IMR-90 (cell line): ENCODE data around the gene CCSER1. TPM values are rescaled to one million over a fixed set of nuclear protein-coding genes. Genes with fewer than 3 reads are reported as not detected.

ENCODE experiments used
- ATAC-seq: fragments of 200-7000 bp; cut with Tn5 transposase; 2 replicates; pipeline ENCODE4 v1.9.1; 2020; ENCODE audit warnings: low read depth, mild to moderate bottlenecking, moderate library complexity
- BruUV-seq: library from RNA; stranded (reverse); fragments of 400-500 nt; replicated peaks from 2 replicates; lab custom pipeline; 2021; lab: Mats Ljungman, UMichigan
- CTCF ChIA-PET: fragments of 300-600 bp; formaldehyde crosslinking; extraction: SDS; loops from one replicate; lab custom pipeline; 2021; ENCODE audit warnings: antibody characterized with exemption; lab: Yijun Ruan, JAX
- POLR2A ChIA-PET: fragments of 300-600 bp; sonication (Branson Sonifier 250); formaldehyde crosslinking; loops from one replicate; lab custom pipeline; 2022; ENCODE audit warnings: antibody characterized with exemption; ENCODE audit not compliant: unreplicated experiment; lab: Charles Lee
- DNase-seq: peaks from one replicate; pipeline ENCODE4 v3.0.0; 2013
- H2AFZ ChIP-seq: replicated peaks from 2 replicates; pipeline ENCODE3; 2013; ENCODE audit warnings: low read length, mild to moderate bottlenecking; ENCODE audit not compliant: poor library complexity
- H2AK5ac ChIP-seq: 2 replicates; pipeline ENCODE4 v1.6.1; 2013; ENCODE audit warnings: low read depth, low read length, inconsistent platforms
- H2AK9ac ChIP-seq: replicated peaks from 2 replicates; pipeline ENCODE3; 2013; ENCODE audit warnings: mild to moderate bottlenecking, low read depth, low read length, moderate library complexity; ENCODE audit not compliant: poor library complexity
- H2BK120ac ChIP-seq: 2 replicates; pipeline ENCODE4 v1.6.1; 2013; ENCODE audit warnings: low read depth, low read length, inconsistent platforms
- H2BK15ac ChIP-seq: 3 replicates; pipeline ENCODE4 v1.6.1; 2013; ENCODE audit warnings: low read depth, low read length, inconsistent platforms
- H2BK20ac ChIP-seq: 2 replicates; pipeline ENCODE4 v1.6.1; 2013; ENCODE audit warnings: low read depth, mild to moderate bottlenecking, inconsistent platforms, low read length, moderate library complexity
- H2BK5ac ChIP-seq: 2 replicates; pipeline ENCODE4 v1.6.1; 2013; ENCODE audit warnings: mild to moderate bottlenecking, low read depth, low read length, inconsistent platforms; ENCODE audit not compliant: poor library complexity, severe bottlenecking
- H3K14ac ChIP-seq: replicated peaks from 2 replicates; pipeline ENCODE4 v1.6.1; 2013; ENCODE audit warnings: low read depth, low read length, inconsistent platforms
- H3K18ac ChIP-seq: 2 replicates; pipeline ENCODE4 v1.6.1; 2013; ENCODE audit warnings: low read depth, low read length, control low read depth
- H3K23ac ChIP-seq: 2 replicates; pipeline ENCODE4 v1.6.1; 2013; ENCODE audit warnings: low read depth, low read length, inconsistent platforms
- H3K27ac ChIP-seq: 2 replicates; pipeline ENCODE4 v1.5.1; 2013; ENCODE audit warnings: mild to moderate bottlenecking, control low read depth, low read length; ENCODE audit not compliant: insufficient read depth
- H3K27me3 ChIP-seq: 2 replicates; pipeline ENCODE4 v1.6.1; 2013; ENCODE audit warnings: low read length; ENCODE audit not compliant: control insufficient read depth, insufficient read depth
- H3K36me3 ChIP-seq: 2 replicates; pipeline ENCODE4 v1.6.1; 2013; ENCODE audit warnings: low read length, mixed read lengths; ENCODE audit not compliant: control insufficient read depth, insufficient read depth
- H3K4ac ChIP-seq: 2 replicates; pipeline ENCODE4 v1.6.1; 2013; ENCODE audit warnings: low read depth, low read length, inconsistent platforms
- H3K4me1 ChIP-seq: 2 replicates; pipeline ENCODE4 v1.6.1; 2013; ENCODE audit warnings: low read length, mixed read lengths; ENCODE audit not compliant: control insufficient read depth, insufficient read depth
- H3K4me2 ChIP-seq: 2 replicates; pipeline ENCODE4 v1.6.1; 2013; ENCODE audit warnings: low read depth, mild to moderate bottlenecking, control low read depth, low read length, moderate library complexity
- H3K4me3 ChIP-seq: 2 replicates; pipeline ENCODE4 v1.5.1; 2013; ENCODE audit warnings: low read depth, mild to moderate bottlenecking, control low read depth, low read length, moderate library complexity; ENCODE audit not compliant: insufficient read depth
- H3K56ac ChIP-seq: 2 replicates; pipeline ENCODE4 v1.6.1; 2013; ENCODE audit warnings: low read length, inconsistent platforms; ENCODE audit not compliant: insufficient read depth; ENCODE audit errors: extremely low read depth
- H3K79me1 ChIP-seq, 2 experiments: 2 replicates each; pipeline ENCODE4 v1.6.1; 2013; ENCODE audit warnings: low read length in 2 of 2, inconsistent platforms in 1 of 2, low read depth in 1 of 2
- H3K9ac ChIP-seq: 2 replicates; pipeline ENCODE4 v1.6.1; 2013; ENCODE audit warnings: low read depth, low read length, control low read depth
- H3K9me1 ChIP-seq: 2 replicates; pipeline ENCODE4 v1.6.1; 2013; ENCODE audit warnings: low read length, inconsistent platforms; ENCODE audit not compliant: insufficient read depth
- H3K9me3 ChIP-seq: 2 replicates; pipeline ENCODE4 v1.6.1; 2013; ENCODE audit warnings: low read length; ENCODE audit not compliant: control insufficient read depth, insufficient read depth
- H4K20me1 ChIP-seq: 2 replicates; pipeline ENCODE4 v1.6.1; 2013; ENCODE audit warnings: low read length, inconsistent platforms; ENCODE audit not compliant: insufficient read depth
- H4K5ac ChIP-seq: 2 replicates; pipeline ENCODE4 v1.6.1; 2013; ENCODE audit warnings: mild to moderate bottlenecking, low read depth, low read length, control low read depth
- H4K8ac ChIP-seq, 2 experiments: 2 replicates each; pipeline ENCODE4 v1.6.1; 2013; ENCODE audit warnings: low read depth in 2 of 2, low read length in 2 of 2, control low read depth in 1 of 2, inconsistent platforms in 1 of 2
- H4K91ac ChIP-seq: 2 replicates; pipeline ENCODE4 v1.6.1; 2013; ENCODE audit warnings: low read depth, low read length, inconsistent platforms; ENCODE audit not compliant: insufficient read depth
- BHLHE40 ChIP-seq: fragments of 150-350 bp; IDR thresholded peaks from 2 replicates; pipeline ENCODE4 v1.6.1; 2016; ENCODE audit warnings: mild to moderate bottlenecking, low read depth, low read length
- CEBPB ChIP-seq: IDR thresholded peaks from 2 replicates; pipeline ENCODE4 v1.6.1; 2012; ENCODE audit warnings: low read depth, low read length, improper control_type of control experiment
- CHD1 ChIP-seq: IDR thresholded peaks from 2 replicates; pipeline ENCODE4 v1.6.1; 2012; ENCODE audit warnings: low read depth, low read length, improper control_type of control experiment
- CTCF ChIP-seq: conservative IDR thresholded peaks from 2 replicates; pipeline ENCODE4 v1.5.1; 2012; ENCODE audit warnings: mild to moderate bottlenecking, low read depth, low read length, improper control_type of control experiment
- FOS ChIP-seq: fragments of 150-350 bp; IDR thresholded peaks from 2 replicates; pipeline ENCODE4 v1.6.1; 2016; ENCODE audit warnings: low read depth, low read length
- MAFK ChIP-seq: IDR thresholded peaks from 2 replicates; pipeline ENCODE4 v1.6.1; 2012; ENCODE audit warnings: low read depth, low read length, improper control_type of control experiment
- MAZ ChIP-seq: IDR thresholded peaks from 2 replicates; pipeline ENCODE4 v1.6.1; 2012; ENCODE audit warnings: low read depth, mild to moderate bottlenecking, low read length, improper control_type of control experiment, moderate library complexity, borderline replicate concordance
- MXI1 ChIP-seq: IDR thresholded peaks from 2 replicates; pipeline ENCODE4 v1.6.1; 2012; ENCODE audit warnings: low read depth, mild to moderate bottlenecking, low read length, moderate library complexity, borderline replicate concordance
- NFE2L2 ChIP-seq: fragments of 150-350 bp; IDR thresholded peaks from 2 replicates; pipeline ENCODE4 v1.6.1; 2016; ENCODE audit warnings: low read depth, mild to moderate bottlenecking, low read length
- POLR2A ChIP-seq: IDR thresholded peaks from 2 replicates; pipeline ENCODE4 v1.6.1; 2012; ENCODE audit warnings: mild to moderate bottlenecking, low read depth, low read length
- RAD21 ChIP-seq: IDR thresholded peaks from 2 replicates; pipeline ENCODE4 v1.6.1; 2012; ENCODE audit warnings: low read length, improper control_type of control experiment
- RCOR1 ChIP-seq: IDR thresholded peaks from 2 replicates; pipeline ENCODE4 v1.6.1; 2012; ENCODE audit warnings: mild to moderate bottlenecking, low read length, improper control_type of control experiment; ENCODE audit not compliant: insufficient replicate concordance
- RFX5 ChIP-seq: IDR thresholded peaks from 2 replicates; pipeline ENCODE4 v1.8.0; 2012; ENCODE audit warnings: low read depth, mild to moderate bottlenecking, low read length, moderate library complexity
- SMC3 ChIP-seq: fragments of 150-350 bp; IDR thresholded peaks from 2 replicates; pipeline ENCODE4 v1.6.1; 2016; ENCODE audit warnings: low read depth, mild to moderate bottlenecking, antibody characterized with exemption, low read length, moderate library complexity
- USF2 ChIP-seq: fragments of 150-350 bp; IDR thresholded peaks from 2 replicates; pipeline ENCODE4 v1.6.1; 2017; ENCODE audit warnings: mild to moderate bottlenecking, antibody characterized with exemption, low read length, low read depth
- WGBS, 2 experiments: methylation state at CpG; one replicate each; pipeline versions ENCODE4 v1.1.5 to v1.1.7; 2013; ENCODE audit warnings: missing lambda C conversion rate in 2 of 2; ENCODE audit not compliant: insufficient read length in 1 of 2; ENCODE audit errors: extremely low coverage in 2 of 2; 5-methylcytosine and 5-hydroxymethylcytosine counted together
- dilution Hi-C: fragments of 300-500 bp; cut with HindIII; formaldehyde crosslinking; loops from one replicate; pipeline ENCODE4 v1.14.3; 2018; ENCODE audit warnings: low sequenced_read_pairs; ENCODE audit not compliant: unreplicated experiment
- in situ Hi-C: fragments of 300-500 bp; cut with MboI; formaldehyde crosslinking; loops from 3 replicates; pipeline ENCODE4 v1.14.3; 2019; ENCODE audit warnings: low sequenced_read_pairs, inconsistent platforms, mixed read lengths
- intact Hi-C: fragments of 100-400 bp; cut with micrococcal nuclease; formaldehyde crosslinking; loops from 2 replicates; pipeline ENCODE4 v1.10.0; 2022
- polyA plus RNA-seq, 3 experiments: library from polyadenylated mRNA; depleted of rRNA; stranded (reverse); fragments of >200 nt; gene quantifications; 2 replicates each; pipeline ENCODE4 v1.2.3, GENCODE V29; 2012; ENCODE audit warnings: low replicate concordance in 1 of 3
- total RNA-seq: library from RNA; depleted of rRNA; stranded (reverse); fragments of >200 nt; gene quantifications from 2 replicates; pipeline ENCODE4 v1.2.3, GENCODE V29; 2012
- TF ChIP-seq, protein P1 (sequence below): fragments of 150-350 bp; IDR thresholded peaks from 2 replicates; pipeline ENCODE4 v1.6.1; 2016; ENCODE audit warnings: low read depth, mild to moderate bottlenecking, low read length, moderate library complexity, borderline replicate concordance

The CCSER1 gene
- total and polyA plus RNA-seq, 2 of the 4 experiments (the other 2 are of a cell fraction) = not detected

DNA sequence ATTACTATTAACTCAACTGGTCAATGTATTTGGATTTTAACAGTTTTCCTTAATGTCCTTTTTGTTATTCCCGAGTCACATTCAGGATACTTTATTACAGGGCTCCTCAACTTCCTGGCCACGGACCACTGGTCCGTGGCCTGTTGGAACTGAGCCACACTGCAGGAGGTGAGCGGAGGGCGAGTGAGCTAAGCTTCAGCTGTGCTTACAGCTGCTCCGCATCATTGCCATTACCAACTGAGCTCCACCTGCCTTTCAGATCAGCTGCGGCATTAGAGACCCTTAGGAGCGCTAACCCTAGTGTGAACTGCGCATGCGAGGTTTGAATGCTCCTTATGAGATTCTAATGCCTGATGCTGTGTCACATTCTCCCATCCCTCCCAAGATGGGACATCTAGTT, 591.7 kb downstream of the CCSER1 start:
- H3K79me1 ChIP-seq = no peaks in the 10 kb centered on the region
- no peak overlapping the region for H2BK5ac ChIP-seq
- no peak overlapping the region for H2BK120ac ChIP-seq
- BruUV-seq = no TSS peak
- no peaks in the 10 kb centered on the region for H3K36me3 ChIP-seq
- H3K9me1 ChIP-seq = no peaks in the 10 kb centered on the region
- no CpG with 5 or more reads among the region's 10 CpGs for WGBS, 2 experiments
- dilution Hi-C loops (no loop called here), intact Hi-C loops (no loop called here), in situ Hi-C loops (no loop called here)
- no peak overlapping the region for H4K8ac ChIP-seq
- no peak for TF ChIP-seq MAFK
- TF ChIP-seq NFE2L2 = no peak
- TF ChIP-seq BHLHE40 = no peak
- no peak for TF ChIP-seq SMC3
- TF ChIP-seq CEBPB = no peak
- TF ChIP-seq RAD21 = no peak
- no peak for TF ChIP-seq POLR2A
- TF ChIP-seq RFX5 = no peak
- TF ChIP-seq FOS = no peak
- no peak for TF ChIP-seq CTCF
- no peak for TF ChIP-seq MXI1
- TF ChIP-seq CHD1 = no peak
- TF ChIP-seq RCOR1 = no peak
- no peak for TF ChIP-seq MAZ
- TF ChIP-seq, protein P1, sequence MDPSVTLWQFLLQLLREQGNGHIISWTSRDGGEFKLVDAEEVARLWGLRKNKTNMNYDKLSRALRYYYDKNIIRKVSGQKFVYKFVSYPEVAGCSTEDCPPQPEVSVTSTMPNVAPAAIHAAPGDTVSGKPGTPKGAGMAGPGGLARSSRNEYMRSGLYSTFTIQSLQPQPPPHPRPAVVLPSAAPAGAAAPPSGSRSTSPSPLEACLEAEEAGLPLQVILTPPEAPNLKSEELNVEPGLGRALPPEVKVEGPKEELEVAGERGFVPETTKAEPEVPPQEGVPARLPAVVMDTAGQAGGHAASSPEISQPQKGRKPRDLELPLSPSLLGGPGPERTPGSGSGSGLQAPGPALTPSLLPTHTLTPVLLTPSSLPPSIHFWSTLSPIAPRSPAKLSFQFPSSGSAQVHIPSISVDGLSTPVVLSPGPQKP = no peak
- no peak for TF ChIP-seq USF2
- H3K9me3 ChIP-seq = no peaks in the 10 kb centered on the region
- H3K9ac ChIP-seq = no peak overlapping the region
- CTCF ChIA-PET = no interaction called here
- H2AK5ac ChIP-seq = no peak overlapping the region
- DNase-seq (no peak), ATAC-seq (no peak)
- no peaks in the 10 kb centered on the region for H3K27me3 ChIP-seq
- no peak overlapping the region for H2AK9ac ChIP-seq
- H3K23ac ChIP-seq = no peak overlapping the region
- H3K4me3 ChIP-seq = no peak overlapping the region
- H3K4me1 ChIP-seq = no peaks in the 10 kb centered on the region
- H2AFZ ChIP-seq = no peak overlapping the region
- H3K56ac ChIP-seq = no peak overlapping the region
- no peak overlapping the region for H2BK15ac ChIP-seq
- H3K4ac ChIP-seq = no peak overlapping the region
- no peaks in the 10 kb centered on the region for H4K20me1 ChIP-seq
- POLR2A ChIA-PET = no interaction called here
- no peak overlapping the region for H4K5ac ChIP-seq
- H3K27ac ChIP-seq = no peak overlapping the region
- no peak overlapping the region for H2BK20ac ChIP-seq
- no peak overlapping the region for H3K14ac ChIP-seq
- H3K4me2 ChIP-seq = no peak overlapping the region
- H4K91ac ChIP-seq = no peak overlapping the region
- no peak overlapping the region for H3K18ac ChIP-seq
